BJ (cell line): ENCODE data around the gene COL3A1. TPM values are rescaled to one million over a fixed set of nuclear protein-coding genes. Genes with fewer than 3 reads are reported as not detected.

Experiments used
- CTCF ChIA-PET: fragments of 350-600 bp; formaldehyde crosslinking; extraction: SDS; loops from one replicate; lab custom pipeline; 2021; ENCODE audit warnings: antibody characterized with exemption, inconsistent platforms; lab: Yijun Ruan, JAX
- POLR2A ChIA-PET: fragments of 300-600 bp; sonication (Branson Sonifier 250); formaldehyde crosslinking; extraction: SDS; loops from one replicate; lab custom pipeline; 2021; ENCODE audit warnings: antibody characterized with exemption; lab: Charles Lee
- DNase-seq: peaks from one replicate; pipeline ENCODE4 v3.0.0-alpha.2; 2011; ENCODE audit warnings: low read depth
- H3K27me3 ChIP-seq: 2 replicates; pipeline ENCODE4 v1.6.0; 2011; ENCODE audit warnings: low read length; ENCODE audit not compliant: control insufficient read depth, insufficient read depth
- H3K36me3 ChIP-seq: 2 replicates; pipeline ENCODE4 v1.5.1; 2011; ENCODE audit warnings: low read length; ENCODE audit not compliant: control insufficient read depth, insufficient read depth
- H3K4me3 ChIP-seq: 2 replicates; pipeline ENCODE4 v1.5.1; 2011; ENCODE audit warnings: low read depth, mild to moderate bottlenecking, control low read depth, low read length
- polyA minus RNA-seq: library from RNA; depleted of rRNA, polyadenylated mRNA; stranded (reverse); fragments of >200 nt; gene quantifications from 2 replicates; pipeline ENCODE4 v1.2.3, GENCODE V29; 2011; rRNA and poly(A)+ RNA removed
- polyA plus RNA-seq: library from polyadenylated mRNA; depleted of rRNA; stranded (reverse); fragments of >200 nt; gene quantifications from 2 replicates; pipeline ENCODE4 v1.2.3, GENCODE V29; 2011; rRNA removed
- TF ChIP-seq, protein P1 (sequence below): IDR thresholded peaks from 2 replicates; pipeline ENCODE4 v1.5.1; 2011; ENCODE audit warnings: low read depth, mild to moderate bottlenecking, control low read depth, inconsistent platforms, low read length, moderate library complexity; ENCODE audit not compliant: insufficient read depth

The COL3A1 gene
- polyA plus RNA-seq, result 1,215 and 1,450 TPM in 2 replicates
- polyA minus RNA-seq, result 828 and 1,001 TPM in 2 replicates

DNA sequence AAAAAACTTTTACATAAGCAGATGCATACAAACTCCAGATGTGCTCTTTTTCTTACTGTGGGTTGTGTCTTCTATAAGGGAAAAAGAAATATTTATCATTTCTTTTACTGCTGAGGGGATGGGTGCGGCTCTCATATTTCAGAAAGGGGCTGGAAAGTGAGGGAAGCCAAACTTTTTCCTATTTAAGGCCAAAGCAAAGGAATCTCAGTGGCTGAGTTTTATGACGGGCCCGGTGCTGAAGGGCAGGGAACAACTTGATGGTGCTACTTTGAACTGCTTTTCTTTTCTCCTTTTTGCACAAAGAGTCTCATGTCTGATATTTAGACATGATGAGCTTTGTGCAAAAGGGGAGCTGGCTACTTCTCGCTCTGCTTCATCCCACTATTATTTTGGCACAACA is at the start of gene COL3A1:
Gene COL3A1 (plus strand): TSS at position 210 of the 400 bp plus-strand sequence. CDS start 117 bp downstream, at position 327.
- TF ChIP-seq, protein P1, sequence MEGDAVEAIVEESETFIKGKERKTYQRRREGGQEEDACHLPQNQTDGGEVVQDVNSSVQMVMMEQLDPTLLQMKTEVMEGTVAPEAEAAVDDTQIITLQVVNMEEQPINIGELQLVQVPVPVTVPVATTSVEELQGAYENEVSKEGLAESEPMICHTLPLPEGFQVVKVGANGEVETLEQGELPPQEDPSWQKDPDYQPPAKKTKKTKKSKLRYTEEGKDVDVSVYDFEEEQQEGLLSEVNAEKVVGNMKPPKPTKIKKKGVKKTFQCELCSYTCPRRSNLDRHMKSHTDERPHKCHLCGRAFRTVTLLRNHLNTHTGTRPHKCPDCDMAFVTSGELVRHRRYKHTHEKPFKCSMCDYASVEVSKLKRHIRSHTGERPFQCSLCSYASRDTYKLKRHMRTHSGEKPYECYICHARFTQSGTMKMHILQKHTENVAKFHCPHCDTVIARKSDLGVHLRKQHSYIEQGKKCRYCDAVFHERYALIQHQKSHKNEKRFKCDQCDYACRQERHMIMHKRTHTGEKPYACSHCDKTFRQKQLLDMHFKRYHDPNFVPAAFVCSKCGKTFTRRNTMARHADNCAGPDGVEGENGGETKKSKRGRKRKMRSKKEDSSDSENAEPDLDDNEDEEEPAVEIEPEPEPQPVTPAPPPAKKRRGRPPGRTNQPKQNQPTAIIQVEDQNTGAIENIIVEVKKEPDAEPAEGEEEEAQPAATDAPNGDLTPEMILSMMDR, result no peak
- H3K4me3 ChIP-seq, result peak within 1 kb of the TSS; percentile 67
- ChIA-PET POLR2A (interaction anchor here (0.5 to 0.7 kb wide), 2 partner anchors 163 to 425 kb away, joined by 3 to 10 read pairs; no protein-coding TSS in a partner anchor), CTCF (interaction anchor here (1.1 kb wide), 1 partner anchor 10 kb away, joined by 3 read pairs; no protein-coding TSS in a partner anchor)
- no peaks in the 10 kb centered on the region for H3K27me3 ChIP-seq
- H3K36me3 ChIP-seq, result no peaks in the 10 kb centered on the region
- DNase-seq, result no peak

DNA sequence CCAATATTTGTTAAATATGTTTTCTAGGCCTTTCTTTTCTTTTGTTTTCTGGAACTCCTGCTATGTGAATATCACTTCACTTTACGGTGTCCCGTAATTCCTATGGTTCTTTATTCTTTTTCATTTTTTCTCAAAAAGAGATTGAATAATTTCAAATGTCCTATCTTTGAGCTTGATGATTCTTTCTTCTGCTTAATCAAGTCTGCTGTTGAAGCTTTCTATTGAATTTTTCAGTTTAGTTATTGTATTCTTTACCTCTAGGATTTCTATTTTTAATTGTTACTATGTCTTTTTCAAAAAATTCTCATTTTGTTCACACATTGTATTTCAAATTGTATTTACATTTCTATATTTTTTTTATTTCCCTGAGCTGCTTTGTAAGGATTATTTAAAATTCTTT is 45.5 kb upstream of the COL3A1 start:
- H3K36me3 ChIP-seq, result no peaks in the 10 kb centered on the region
- DNase-seq, result no peak
- POLR2A ChIA-PET, result no interaction called here
- H3K4me3 ChIP-seq, result no peak overlapping the region
- TF ChIP-seq, protein P1, result no peak
- CTCF ChIA-PET, result interaction anchor here (0.7 kb wide), 1 partner anchor 55 kb away, joined by 3 read pairs; no protein-coding TSS in a partner anchor
- no peaks in the 10 kb centered on the region for H3K27me3 ChIP-seq

DNA sequence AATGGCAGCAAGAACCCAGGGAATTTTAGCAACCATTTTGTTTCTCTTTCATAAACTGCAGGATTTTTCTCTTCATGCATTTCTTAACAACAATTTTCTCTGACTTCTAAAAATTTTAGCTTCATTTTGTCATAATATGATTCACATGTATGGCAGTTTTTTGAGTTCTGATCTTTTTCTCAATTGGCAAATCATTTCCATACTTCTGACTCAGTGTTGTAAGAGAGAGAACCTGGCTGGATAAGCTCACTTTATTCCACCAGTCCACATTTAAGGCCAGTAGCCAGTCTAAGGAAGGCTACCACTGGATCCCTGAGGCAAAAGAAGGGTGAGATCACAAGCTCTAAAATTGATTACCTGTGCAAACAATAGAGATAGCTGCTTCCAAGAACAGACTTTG is 42.8 kb upstream of the COL3A1 start:
- CTCF ChIA-PET, result no interaction called here
- POLR2A ChIA-PET, result no interaction called here
- TF ChIP-seq, protein P1, result no peak
- H3K36me3 ChIP-seq, result no peaks in the 10 kb centered on the region
- no peak overlapping the region for H3K4me3 ChIP-seq
- no peaks in the 10 kb centered on the region for H3K27me3 ChIP-seq
- DNase-seq, result no peak

DNA sequence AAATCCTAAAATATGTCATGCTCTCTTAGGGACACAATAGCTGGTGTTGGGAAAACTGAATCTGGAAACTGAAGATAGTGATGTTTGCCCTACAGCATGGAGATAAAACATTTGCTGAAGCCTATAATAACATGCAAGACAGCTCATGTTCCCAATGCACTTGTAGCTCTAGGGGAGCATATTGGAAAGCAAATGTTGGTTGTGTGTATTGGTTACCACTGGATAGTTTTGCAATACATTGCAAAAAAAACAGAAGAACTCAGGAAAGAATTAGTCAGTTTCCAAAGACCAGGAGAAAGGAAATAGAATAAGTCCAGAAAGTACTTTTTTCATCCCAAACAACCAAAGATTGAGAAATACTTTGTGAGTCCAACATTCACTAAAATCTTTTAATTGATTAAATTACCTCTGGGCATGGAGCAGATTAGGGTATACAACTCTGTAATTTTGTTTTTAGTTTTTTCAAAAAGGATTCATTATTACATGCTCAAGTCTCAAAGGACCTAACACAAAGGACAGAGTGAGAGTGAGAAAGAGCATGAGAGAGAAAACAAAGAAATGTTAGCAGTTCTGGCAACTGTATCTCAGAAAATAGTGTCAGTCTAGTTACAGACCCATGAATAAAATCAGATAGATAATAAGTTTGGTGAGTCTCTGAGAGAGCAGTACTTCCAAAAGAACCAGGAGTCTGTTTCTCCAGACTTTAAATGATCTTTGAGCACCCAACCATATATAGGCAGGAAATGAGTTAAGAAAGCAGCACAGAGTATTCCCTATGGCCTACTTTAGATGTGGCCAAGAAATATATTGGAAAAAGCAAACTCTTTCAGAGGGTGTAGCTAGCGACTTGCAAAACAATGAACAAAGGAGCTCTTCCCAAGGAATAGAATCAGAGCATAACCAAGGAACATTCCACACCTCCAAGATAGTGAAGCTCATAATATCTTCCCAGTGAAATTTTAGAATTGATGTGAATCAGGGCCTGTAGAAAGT is 36.6 kb upstream of the COL3A1 start:
- no peaks in the 10 kb centered on the region for H3K27me3 ChIP-seq
- TF ChIP-seq, protein P1, result no peak
- ChIA-PET CTCF (no interaction called here), POLR2A (no interaction called here)
- H3K36me3 ChIP-seq, result no peaks in the 10 kb centered on the region
- H3K4me3 ChIP-seq, result no peak overlapping the region
- DNase-seq, result peak; percentile 13

DNA sequence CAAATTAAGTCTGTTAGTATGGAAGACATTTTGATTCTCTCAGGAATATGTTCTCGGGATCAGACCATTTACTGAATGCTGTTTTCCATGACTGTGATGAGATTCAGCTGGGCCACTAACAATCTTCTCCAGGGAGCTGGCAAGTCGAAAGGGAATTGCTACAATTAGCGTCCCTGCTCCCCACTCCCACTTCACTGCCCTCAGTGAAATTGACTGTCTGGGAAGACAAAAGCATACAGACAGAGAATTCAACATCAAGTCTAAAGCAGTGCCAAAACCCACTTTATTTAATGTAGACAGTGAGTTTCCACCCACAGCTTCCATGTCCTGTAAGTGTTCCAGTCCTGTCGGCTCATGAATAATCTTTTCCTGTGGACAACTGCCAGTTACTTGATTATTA is 34.0 kb upstream of the COL3A1 start:
- Histone ChIP-seq H3K27me3 (no peaks in the 10 kb centered on the region), H3K4me3 (no peak overlapping the region), H3K36me3 (no peaks in the 10 kb centered on the region)
- ChIA-PET POLR2A (no interaction called here), CTCF (no interaction called here)
- no peak for DNase-seq
- TF ChIP-seq, protein P1, result no peak
